Heart left ventricle (tissue), 16 donors: ENCODE results near the gene PTPRS. TPM values are rescaled to one million over a fixed set of nuclear protein-coding genes. Genes with fewer than 3 reads are reported as not detected.
A peak's percentile ranks its signal among the peaks of the same experiment; 100 is the strongest.

Source experiments
- ATAC-seq, 4 donors: fragments of 200-7000 bp; cut with Tn5 transposase; one replicate each; pipeline ENCODE4 v1.9.1; 2020 to 2022; ENCODE audit warnings: moderate library complexity in 4 of 4, mild to moderate bottlenecking in 3 of 4, moderate number of reproducible peaks in 1 of 4
- DNase-seq, 5 donors: peaks; one replicate each; pipeline ENCODE4 v3.0.0-alpha.2; 2020
- H3K27ac ChIP-seq, 12 donors: fragments of 200-600 bp; sonication (generic) in 4 of 12; one replicate each; pipeline versions ENCODE4 v1.5.0 to v1.8.0; 2016 to 2022; ENCODE audit warnings: mild to moderate bottlenecking in 2 of 12
- H3K27me3 ChIP-seq, 9 donors: fragments of 200-600 bp; sonication (generic) in 2 of 9; one replicate each; pipeline versions ENCODE4 v1.5.1 to v1.8.0; 2016 to 2022; ENCODE audit warnings: mild to moderate bottlenecking in 3 of 9
- H3K36me3 ChIP-seq, 9 donors: fragments of 200-600 bp; sonication (generic) in 2 of 9; one replicate each; pipeline versions ENCODE4 v1.5.0 to v1.8.0; 2018 to 2022; ENCODE audit warnings: mild to moderate bottlenecking in 2 of 9
- H3K4me1 ChIP-seq, 12 donors: fragments of 200-600 bp; sonication (generic) in 4 of 12; one replicate each; pipeline versions ENCODE4 v1.5.0 to v1.8.0; 2016 to 2022; ENCODE audit warnings: mild to moderate bottlenecking in 3 of 12
- H3K4me3 ChIP-seq, 12 donors: fragments of 200-600 bp; sonication (generic) in 4 of 12; one replicate each; pipeline versions ENCODE4 v1.5.0 to v1.8.0; 2017 to 2022; ENCODE audit warnings: mild to moderate bottlenecking in 9 of 12, moderate library complexity in 4 of 12
- H3K9me3 ChIP-seq, 12 donors: fragments of 200-600 bp; sonication (generic) in 4 of 12; one replicate each; pipeline versions ENCODE4 v1.5.0 to v1.8.0; 2016 to 2022; ENCODE audit warnings: mild to moderate bottlenecking in 1 of 12
- CTCF ChIP-seq, 12 donors: fragments of 200-600 bp; sonication (generic) in 4 of 12; IDR thresholded peaks; one replicate each; pipeline versions ENCODE4 v1.5.0 to v1.8.0; 2018 to 2022; ENCODE audit warnings: antibody characterized with exemption in 12 of 12, mild to moderate bottlenecking in 5 of 12
- POLR2A ChIP-seq, 2 donors: fragments of 450-650 bp; IDR thresholded peaks; one replicate each; pipeline ENCODE4 v1.6.1; 2017; ENCODE audit warnings: antibody characterized with exemption in 2 of 2, mild to moderate bottlenecking in 2 of 2, moderate library complexity in 2 of 2
- WGBS, 4 donors: extraction: QIAGEN DNeasy Blood & Tissue Kit in 2 of 4; methylation state at CpG; one replicate each; pipeline versions ENCODE4 v1.1.5 to v1.1.7; 2013 to 2018; 5-methylcytosine and 5-hydroxymethylcytosine counted together
- intact Hi-C, 10 donors: fragments of 100-400 bp; cut with DNase I; formaldehyde crosslinking; loops; one replicate each; pipeline versions ENCODE4 v1.11.1 to v1.14.2; 2022
- polyA plus RNA-seq, 2 donors: library from polyadenylated mRNA; stranded (reverse); fragments of 200-250 nt; gene quantifications; one replicate each; pipeline ENCODE4 v1.2.3, GENCODE V29; 2013
- total RNA-seq, 9 donors: library from RNA; depleted of rRNA in 2 of 9; stranded (reverse); fragments of >200 nt in 2 of 9; fragmentation: NEBNext Ultra II Directional in 3 of 9; extraction: Animal tissue kit (Norgen Biotek cat#: 25700) in 3 of 9; gene quantifications; one replicate each; pipeline versions ENCODE4 v1.1.0 to v1.2.4, GENCODE V29; 2016 to 2023
- donor health status: ischemic (EF 13 %, LVEDD 7.1; RV severe dilation, severe dysfunction).
- donor health status: healthy with polysubstance abuse.
- donor health status: DM: no; HTN: yes; CAD: no.
- donor health status: DM: no; HTN: no; CAD: no.
- donor health status: ischemic (EF 25% LVEDD 6.9; RV normal size, moderate dysfunction).
- donor health status: ischemic (EF 25% LVEDD 5.7; RV mildly dilated, moderate dysfunction).
- donor health status: healthy.
- donor health status: DM: yes; HTN: yes; CAD: no.
- donor health status: ischemic (EF 35%, LVEDD 5.7; RV mildly dilated, moderate dysfunction).
- donor health status: nonischemic (EF 11% LVEDD 7.7; RV severe dilation, severe dysfunction).
- donor health status: DM: yes; HTN: yes; CAD: no.
- donor health status: PGD.
- donor health status: ischemic (EF 29% LVEDD 5.4; RV normal size, mild dysfunction).
- donor health status: nonischemic (EF 23%, LVEDD 6.1; RV moderate dilation, normal function).

Gene PTPRS
- total and polyA plus RNA-seq, 11 donors: 6.3 to 113 (median 33.0) TPM

- TF ChIP-seq POLR2A (IDR thresholded peaks at IDR 0.05) (no peak), CTCF (IDR thresholded peaks at IDR 0.05) (no peak)
- H3K27me3 ChIP-seq: peaks cover 0 to 4% (median 0%) of the 10 kb centered on the region in 9 donors
- no peaks in the 10 kb centered on the region for H3K9me3 ChIP-seq
- WGBS, 4 donors: 12 to 14% (median 13%) methylated on average over 16 to 17 of the region's 17 CpGs
- no peak for ATAC-seq
- no peak for DNase-seq
- H3K27ac ChIP-seq: no peak overlapping the region
- H3K36me3 ChIP-seq: no peaks in the 10 kb centered on the region
- no peak overlapping the region for H3K4me3 ChIP-seq
- no peaks in the 10 kb centered on the region for H3K4me1 ChIP-seq
- intact Hi-C loops: no loop called here
Observed at GRCh38 chr19:5313307-5313706, 27.3 kb downstream of the PTPRS start.

GRCh38 chr19:5312058-5312457 is 28.6 kb downstream of the PTPRS start:
- WGBS, 4 donors: 94 to 98% (median 96%) methylated on average over 8 of the region's 8 CpGs
- peaks cover 0 to 4% (median 0%) of the 10 kb centered on the region in 9 donors for H3K27me3 ChIP-seq
- TF ChIP-seq POLR2A (IDR thresholded peaks at IDR 0.05) (no peak), CTCF (IDR thresholded peaks at IDR 0.05) (no peak)
- intact Hi-C loops: no loop called here
- no peaks in the 10 kb centered on the region for H3K9me3 ChIP-seq
- no peaks in the 10 kb centered on the region for H3K36me3 ChIP-seq
- H3K27ac ChIP-seq: no peak overlapping the region
- ATAC-seq: no peak
- DNase-seq: no peak
- H3K4me1 ChIP-seq: no peaks in the 10 kb centered on the region
- no peak overlapping the region for H3K4me3 ChIP-seq

GRCh38 chr19:5309438-5310204 is 31.0 kb downstream of the PTPRS start:
- WGBS, 4 donors: 67 to 79% (median 71%) methylated on average over 17 of the region's 17 CpGs
- Histone ChIP-seq H3K36me3 (no peaks in the 10 kb centered on the region), H3K9me3 (no peaks in the 10 kb centered on the region), H3K4me3 (no peak overlapping the region), H3K4me1 (no peaks in the 10 kb centered on the region), H3K27ac (peak overlapping the region in 1 of 12 donors; percentile 79), H3K27me3 (peaks cover 0 to 4% (median 0%) of the 10 kb centered on the region in 9 donors)
- peak in 1 of 4 donors; percentile 13 for ATAC-seq
- intact Hi-C loops: no loop called here
- TF ChIP-seq POLR2A (IDR thresholded peaks at IDR 0.05) (no peak), CTCF (IDR thresholded peaks at IDR 0.05) (no peak)
- DNase-seq: no peak

- peak overlapping the region in 5 of 12 donors; percentile 15 to 41 (median 34) for H3K4me3 ChIP-seq
Observed at GRCh38 chr19:5308451-5309437, 31.9 kb downstream of the PTPRS start.

More at GRCh38 chr19:5308451-5309437, 31.9 kb downstream of the PTPRS start:
- peak overlapping the region in 7 of 12 donors; percentile 11 to 82 (median 63) for H3K27ac ChIP-seq
- intact Hi-C loops: no loop called here
- 60 to 77% (median 68%) methylated on average over 20 to 21 of the region's 21 CpGs for WGBS, 4 donors
- TF ChIP-seq POLR2A (IDR thresholded peaks at IDR 0.05) (no peak), CTCF (IDR thresholded peaks at IDR 0.05) (no peak)
- ATAC-seq: peak; percentile 5 to 88 (median 86)
- H3K4me1 ChIP-seq: no peaks in the 10 kb centered on the region
- H3K27me3 ChIP-seq: peaks cover 0 to 4% (median 0%) of the 10 kb centered on the region in 9 donors
- DNase-seq: peak in 2 of 5 donors; percentile 48 to 61
- H3K9me3 ChIP-seq: no peaks in the 10 kb centered on the region
- no peaks in the 10 kb centered on the region for H3K36me3 ChIP-seq
